ENCODE results near the gene ZGRF1. TPM values are rescaled to one million over a fixed set of nuclear protein-coding genes. Genes with fewer than 3 reads are reported as not detected.

ZGRF1 gene
- total and polyA plus RNA-seq, 4 donors, result 1.3 to 14.9 (median 4.6) TPM

GRCh38 chr4:112521123-112522023, 115.3 kb downstream of the ZGRF1 start:
- Histone ChIP-seq H3K4me3 (no peak overlapping the region), H3K9me3 (ENCODE audit: control insufficient read depth in 4 of 4, insufficient read depth in 3 of 4, low read length in 3 of 4) (peaks cover 0 to 22% (median 0%) of the 10 kb centered on the region in 4 donors), H3K9ac (ENCODE audit: insufficient read depth in 1 of 2, low read length in 2 of 2) (no peak overlapping the region), H3K4me1 (ENCODE audit: control insufficient read depth in 5 of 5, insufficient read depth in 5 of 5, low read length in 5 of 5) (peaks cover 0 to 26% (median 4%) of the 10 kb centered on the region in 5 donors), H3K36me3 (ENCODE audit: control insufficient read depth in 4 of 4, insufficient read depth in 4 of 4, low read length in 4 of 4) (no peaks in the 10 kb centered on the region), H3K27ac (ENCODE audit: low read depth in 1 of 2, low read length in 1 of 2) (no peak overlapping the region), H3K27me3 (ENCODE audit: control insufficient read depth in 3 of 3, insufficient read depth in 3 of 3, low read length in 2 of 3) (peaks cover 19 to 95% (median 82%) of the 10 kb centered on the region in 3 donors)
- DNase-seq, result peak; percentile 4 to 17 (median 6)
- 7 to 9% methylated on average over 30 of the region's 30 CpGs for WGBS, 2 donors
- TF ChIP-seq, protein P1, sequence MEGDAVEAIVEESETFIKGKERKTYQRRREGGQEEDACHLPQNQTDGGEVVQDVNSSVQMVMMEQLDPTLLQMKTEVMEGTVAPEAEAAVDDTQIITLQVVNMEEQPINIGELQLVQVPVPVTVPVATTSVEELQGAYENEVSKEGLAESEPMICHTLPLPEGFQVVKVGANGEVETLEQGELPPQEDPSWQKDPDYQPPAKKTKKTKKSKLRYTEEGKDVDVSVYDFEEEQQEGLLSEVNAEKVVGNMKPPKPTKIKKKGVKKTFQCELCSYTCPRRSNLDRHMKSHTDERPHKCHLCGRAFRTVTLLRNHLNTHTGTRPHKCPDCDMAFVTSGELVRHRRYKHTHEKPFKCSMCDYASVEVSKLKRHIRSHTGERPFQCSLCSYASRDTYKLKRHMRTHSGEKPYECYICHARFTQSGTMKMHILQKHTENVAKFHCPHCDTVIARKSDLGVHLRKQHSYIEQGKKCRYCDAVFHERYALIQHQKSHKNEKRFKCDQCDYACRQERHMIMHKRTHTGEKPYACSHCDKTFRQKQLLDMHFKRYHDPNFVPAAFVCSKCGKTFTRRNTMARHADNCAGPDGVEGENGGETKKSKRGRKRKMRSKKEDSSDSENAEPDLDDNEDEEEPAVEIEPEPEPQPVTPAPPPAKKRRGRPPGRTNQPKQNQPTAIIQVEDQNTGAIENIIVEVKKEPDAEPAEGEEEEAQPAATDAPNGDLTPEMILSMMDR (IDR thresholded peaks at IDR 0.05; ENCODE audit: control extremely low read depth, extremely low read depth), result no peak
- ATAC-seq (ENCODE audit: insufficient read depth, low FRiP score), result no peak

DNA sequence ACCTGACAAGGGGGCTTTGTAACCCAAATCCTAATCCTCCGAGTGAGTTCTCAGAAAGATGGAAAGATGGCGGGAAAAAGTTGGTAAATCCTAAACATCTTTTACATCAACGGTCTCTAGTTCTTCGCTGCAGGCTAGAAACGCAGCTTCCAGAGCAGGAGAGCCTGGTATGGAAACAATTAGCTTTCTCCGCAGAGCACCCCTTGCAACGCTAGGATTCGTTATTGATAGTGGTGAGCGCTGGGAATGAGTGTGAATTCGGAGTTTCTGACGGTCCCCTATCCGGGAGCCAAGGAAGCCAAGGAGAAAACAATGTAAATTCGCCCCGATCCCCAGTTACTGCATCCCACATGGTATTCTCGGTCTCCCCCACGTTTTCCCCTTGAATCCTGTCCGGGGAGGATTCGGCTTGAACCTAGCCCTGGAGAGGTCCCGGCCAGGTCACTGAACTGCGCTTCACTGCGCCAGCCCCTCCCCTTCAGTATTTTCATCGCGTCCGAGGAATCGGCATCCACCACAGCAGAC, 116.0 kb downstream of the ZGRF1 start:
- peaks cover 0 to 22% (median 0%) of the 10 kb centered on the region in 4 donors for H3K9me3 ChIP-seq (ENCODE audit: control insufficient read depth in 4 of 4, insufficient read depth in 3 of 4, low read length in 3 of 4)

GRCh38 chr4:112519689-112520597, 116.8 kb downstream of the ZGRF1 start:
- Histone ChIP-seq H3K27ac (ENCODE audit: low read depth in 1 of 2, low read length in 1 of 2) (no peak overlapping the region), H3K4me1 (ENCODE audit: control insufficient read depth in 5 of 5, insufficient read depth in 5 of 5, low read length in 5 of 5) (peaks cover 2 to 37% (median 4%) of the 10 kb centered on the region in 5 donors), H3K4me3 (no peak overlapping the region), H3K36me3 (ENCODE audit: control insufficient read depth in 4 of 4, insufficient read depth in 4 of 4, low read length in 4 of 4) (no peaks in the 10 kb centered on the region), H3K27me3 (ENCODE audit: control insufficient read depth in 3 of 3, insufficient read depth in 3 of 3, low read length in 2 of 3) (peaks cover 19 to 91% (median 82%) of the 10 kb centered on the region in 3 donors), H3K9me3 (ENCODE audit: control insufficient read depth in 4 of 4, insufficient read depth in 3 of 4, low read length in 3 of 4) (peaks cover 0 to 22% (median 0%) of the 10 kb centered on the region in 4 donors), H3K9ac (ENCODE audit: insufficient read depth in 1 of 2, low read length in 2 of 2) (no peak overlapping the region)
- DNase-seq (peak; percentile 16 to 33 (median 25)), ATAC-seq (ENCODE audit: insufficient read depth, low FRiP score) (no peak)
- TF ChIP-seq, protein P1 (IDR thresholded peaks at IDR 0.05; ENCODE audit: control extremely low read depth, extremely low read depth), result no peak
- WGBS, 2 donors, result 9 to 10% methylated on average over 21 of the region's 21 CpGs

More for the DNA sequence above, 116.0 kb downstream of the ZGRF1 start:
- TF ChIP-seq, protein P1 (IDR thresholded peaks at IDR 0.05; ENCODE audit: control extremely low read depth, extremely low read depth), result no peak
- H3K4me3 ChIP-seq, result no peak overlapping the region
- no peak overlapping the region for H3K9ac ChIP-seq (ENCODE audit: insufficient read depth in 1 of 2, low read length in 2 of 2)
- no peak overlapping the region for H3K27ac ChIP-seq (ENCODE audit: low read depth in 1 of 2, low read length in 1 of 2)
- DNase-seq (peak in 2 of 3 donors; percentile 3 to 26), ATAC-seq (ENCODE audit: insufficient read depth, low FRiP score) (no peak)
- H3K27me3 ChIP-seq (ENCODE audit: control insufficient read depth in 3 of 3, insufficient read depth in 3 of 3, low read length in 2 of 3), result peaks cover 19 to 93% (median 82%) of the 10 kb centered on the region in 3 donors
- no peaks in the 10 kb centered on the region for H3K36me3 ChIP-seq (ENCODE audit: control insufficient read depth in 4 of 4, insufficient read depth in 4 of 4, low read length in 4 of 4)
- H3K4me1 ChIP-seq (ENCODE audit: control insufficient read depth in 5 of 5, insufficient read depth in 5 of 5, low read length in 5 of 5), result peaks cover 2 to 30% (median 4%) of the 10 kb centered on the region in 5 donors
- 4 to 6% methylated on average over 25 of the region's 25 CpGs for WGBS, 2 donors
